MCF 10A (cell line): Measurements from ENCODE around the gene ANGEL1. TPM values are rescaled to one million over a fixed set of nuclear protein-coding genes. Genes with fewer than 3 reads are reported as not detected.
A peak's percentile ranks its signal among the peaks of the same experiment; 100 is the strongest.

Experiments used
- BruUV-seq: library from RNA; stranded (reverse); fragments of 400-500 nt; replicated peaks from 2 replicates; lab custom pipeline; 2021; lab: Mats Ljungman, UMichigan
- CTCF ChIA-PET: fragments of 300-600 bp; sonication (Branson Sonifier 250); formaldehyde crosslinking; extraction: SDS; loops from one replicate; lab custom pipeline; 2021; ENCODE audit warnings: antibody characterized with exemption, inconsistent platforms; lab: Yijun Ruan, JAX
- POLR2A ChIA-PET: fragments of 300-600, 350-650 bp; sonication (Branson Sonifier 250); formaldehyde crosslinking; extraction: SDS; loops from one replicate; lab custom pipeline; 2020; ENCODE audit warnings: antibody characterized with exemption, inconsistent platforms; lab: Yijun Ruan, JAX
- DNase-seq: peaks from one replicate; pipeline ENCODE4 v3.0.0-alpha.2; 2018; ENCODE audit not compliant: unreplicated experiment
- H3K27ac Mint-ChIP-seq: one replicate; pipeline ENCODE4 v1.8.0; 2022; ENCODE audit warnings: mild to moderate bottlenecking, low read depth, mixed read lengths; ENCODE audit not compliant: unreplicated experiment
- H3K27me3 Mint-ChIP-seq: one replicate; pipeline ENCODE4 v1.8.0; 2022; ENCODE audit warnings: mixed read lengths; ENCODE audit not compliant: insufficient read depth, unreplicated experiment
- H3K36me3 Mint-ChIP-seq: one replicate; pipeline ENCODE4 v1.8.0; 2022; ENCODE audit warnings: mild to moderate bottlenecking, moderate library complexity, mixed read lengths; ENCODE audit not compliant: insufficient read depth, unreplicated experiment
- H3K4me1 Mint-ChIP-seq: one replicate; pipeline ENCODE4 v1.8.0; 2022; ENCODE audit warnings: mixed read lengths; ENCODE audit not compliant: insufficient read depth, unreplicated experiment
- H3K4me3 Mint-ChIP-seq: one replicate; pipeline ENCODE4 v1.8.0; 2022; ENCODE audit warnings: mild to moderate bottlenecking, moderate library complexity, mixed read lengths; ENCODE audit not compliant: unreplicated experiment
- H3K9me3 Mint-ChIP-seq: one replicate; pipeline ENCODE4 v1.8.0; 2022; ENCODE audit warnings: mixed read lengths; ENCODE audit not compliant: unreplicated experiment
- CTCF ChIP-seq: fragments of 200-600 bp; IDR thresholded peaks from one replicate; pipeline ENCODE4 v1.8.0; 2022; ENCODE audit warnings: antibody characterized with exemption, mild to moderate bottlenecking; ENCODE audit not compliant: unreplicated experiment
- intact Hi-C: fragments of 100-400 bp; cut with micrococcal nuclease; formaldehyde crosslinking; loops from 2 replicates; pipeline ENCODE4 v1.14.1; 2022
- total RNA-seq: library from RNA; stranded (reverse); gene quantifications from 2 replicates; pipeline ENCODE4 v1.2.3, GENCODE V29; 2022

ANGEL1 gene
- total RNA-seq, 1 experiment from 2014 or later, result 21.3 TPM

DNA sequence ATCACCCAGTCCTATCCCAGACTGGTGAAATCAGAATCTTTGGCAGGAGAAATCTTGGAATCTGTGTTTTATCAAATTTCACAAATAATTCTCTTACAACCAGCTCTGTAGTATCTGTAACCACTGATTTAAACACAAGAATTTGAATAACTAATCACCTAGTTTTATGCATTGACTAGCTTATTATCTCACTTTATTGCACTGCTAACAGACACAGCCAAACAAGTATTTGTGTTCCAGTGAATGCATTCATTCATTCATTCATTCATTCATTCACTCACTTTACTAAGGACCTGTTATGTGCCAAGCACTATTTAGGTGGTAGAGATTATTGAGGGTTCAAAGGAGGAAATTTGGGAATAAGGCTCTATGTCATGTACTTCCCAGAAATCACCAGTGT, 29.7 kb upstream of the ANGEL1 start:
- no peak overlapping the region for H3K4me3 Mint-ChIP-seq
- H3K27me3 Mint-ChIP-seq, result peaks cover 34% of the 10 kb centered on the region
- H3K36me3 Mint-ChIP-seq, result no peaks in the 10 kb centered on the region
- no TSS peak for BruUV-seq
- no peaks in the 10 kb centered on the region for H3K9me3 Mint-ChIP-seq
- no peak overlapping the region for H3K27ac Mint-ChIP-seq
- no peak for DNase-seq
- no peak for TF ChIP-seq CTCF
- ChIA-PET POLR2A (no interaction called here), CTCF (interaction anchor here (1.5 kb wide), 1 partner anchor 34 kb away, joined by 6 read pairs; no protein-coding TSS in a partner anchor)
- H3K4me1 Mint-ChIP-seq, result no peaks in the 10 kb centered on the region
- intact Hi-C loops, result no loop called here

DNA sequence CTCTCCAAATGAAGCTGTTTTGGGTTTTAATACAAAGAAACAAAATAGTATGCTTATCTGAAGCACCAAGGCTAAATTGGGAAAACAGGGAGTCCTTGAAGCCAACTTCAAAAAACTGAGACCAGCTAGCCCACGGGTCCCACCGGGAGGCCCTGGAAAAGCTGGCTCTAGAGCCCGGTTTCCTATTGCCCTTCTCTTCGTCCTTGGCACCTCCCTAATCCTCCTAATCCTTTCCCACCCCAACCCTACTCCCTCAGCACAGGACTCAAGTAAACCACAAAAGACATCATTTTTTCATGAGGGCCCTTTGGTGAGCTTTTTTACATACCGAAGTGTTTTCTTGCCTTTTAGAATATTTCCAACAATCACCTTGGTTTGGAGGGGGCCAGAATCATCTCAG, 24.8 kb upstream of the ANGEL1 start:
- no peaks in the 10 kb centered on the region for H3K36me3 Mint-ChIP-seq
- ChIA-PET POLR2A (interaction anchor here (0.7 kb wide), 1 partner anchor 1308 kb away, joined by 4 read pairs; no protein-coding TSS in a partner anchor), CTCF (no interaction called here)
- TF ChIP-seq CTCF, result no peak
- no peak overlapping the region for H3K4me3 Mint-ChIP-seq
- no TSS peak for BruUV-seq
- H3K27me3 Mint-ChIP-seq, result peaks cover 38% of the 10 kb centered on the region
- intact Hi-C loops, result no loop called here
- no peak overlapping the region for H3K27ac Mint-ChIP-seq
- no peaks in the 10 kb centered on the region for H3K4me1 Mint-ChIP-seq
- DNase-seq, result no peak
- H3K9me3 Mint-ChIP-seq, result no peaks in the 10 kb centered on the region

DNA sequence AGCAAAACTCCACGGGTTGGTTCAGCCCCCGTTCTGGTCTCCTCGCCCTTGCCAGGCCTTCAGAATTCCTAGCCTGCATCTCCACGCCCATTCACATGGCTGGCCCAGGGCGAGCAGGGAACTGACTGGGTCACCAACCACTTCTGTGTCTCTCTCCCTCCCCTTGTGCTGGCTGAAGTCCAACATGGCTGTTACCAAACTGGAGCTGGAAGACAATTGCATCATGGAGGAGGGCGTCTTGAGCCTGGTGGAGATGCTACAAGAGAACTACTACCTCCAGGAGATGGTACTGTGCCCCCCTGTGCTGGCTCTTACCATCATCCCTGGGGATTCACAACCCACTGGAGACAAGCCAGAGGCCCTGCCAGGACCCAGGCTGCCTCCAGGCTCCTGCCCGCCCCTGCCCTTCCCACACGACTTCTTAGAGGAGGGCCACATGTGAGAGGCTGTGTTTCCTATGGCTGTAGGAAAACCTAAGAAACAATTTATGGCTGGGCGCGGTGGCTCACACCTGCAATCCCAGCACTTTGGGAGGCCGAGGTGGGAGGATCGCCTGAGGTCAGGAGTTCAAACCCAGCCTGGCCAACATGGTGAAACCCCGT, 23.4 kb upstream of the ANGEL1 start:
- TF ChIP-seq CTCF, result no peak
- peaks cover 38% of the 10 kb centered on the region for H3K27me3 Mint-ChIP-seq
- H3K27ac Mint-ChIP-seq, result no peak overlapping the region
- CTCF ChIA-PET, result no interaction called here
- H3K9me3 Mint-ChIP-seq, result no peaks in the 10 kb centered on the region
- DNase-seq, result peak; percentile 48
- no peak overlapping the region for H3K4me3 Mint-ChIP-seq
- no peaks in the 10 kb centered on the region for H3K4me1 Mint-ChIP-seq
- no TSS peak for BruUV-seq
- POLR2A ChIA-PET, result no interaction called here
- no peaks in the 10 kb centered on the region for H3K36me3 Mint-ChIP-seq
- intact Hi-C loops, result no loop called here

DNA sequence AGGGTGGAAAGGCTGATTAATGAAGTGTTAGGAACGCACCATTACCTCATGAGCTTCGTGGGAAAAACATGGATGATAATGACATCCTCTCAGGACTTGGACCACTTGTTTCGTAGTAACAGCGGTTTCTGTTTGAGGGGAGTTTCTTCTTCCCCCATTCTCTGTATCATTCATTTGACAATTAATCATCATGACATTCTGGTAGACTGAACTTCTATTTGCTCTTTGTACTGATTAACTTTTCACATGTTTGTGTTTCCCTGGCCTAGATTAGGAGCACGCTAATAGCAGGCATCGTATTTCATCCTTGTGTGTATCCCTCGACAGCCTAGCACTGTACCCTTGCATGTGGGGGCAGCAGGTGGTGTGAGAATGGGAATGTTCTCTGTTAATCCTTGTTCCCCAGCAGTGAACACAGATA, 21.6 kb upstream of the ANGEL1 start:
- CTCF ChIA-PET, result no interaction called here
- BruUV-seq, result no TSS peak
- intact Hi-C loops, result no loop called here
- Mint-ChIP-seq H3K4me1 (no peaks in the 10 kb centered on the region), H3K27ac (no peak overlapping the region), H3K27me3 (peaks cover 22% of the 10 kb centered on the region), H3K9me3 (no peaks in the 10 kb centered on the region), H3K4me3 (no peak overlapping the region), H3K36me3 (no peaks in the 10 kb centered on the region)
- DNase-seq, result no peak
- POLR2A ChIA-PET, result no interaction called here
- no peak for TF ChIP-seq CTCF
